ENCODE results near the gene HEYL.

HEYL gene

DNA sequence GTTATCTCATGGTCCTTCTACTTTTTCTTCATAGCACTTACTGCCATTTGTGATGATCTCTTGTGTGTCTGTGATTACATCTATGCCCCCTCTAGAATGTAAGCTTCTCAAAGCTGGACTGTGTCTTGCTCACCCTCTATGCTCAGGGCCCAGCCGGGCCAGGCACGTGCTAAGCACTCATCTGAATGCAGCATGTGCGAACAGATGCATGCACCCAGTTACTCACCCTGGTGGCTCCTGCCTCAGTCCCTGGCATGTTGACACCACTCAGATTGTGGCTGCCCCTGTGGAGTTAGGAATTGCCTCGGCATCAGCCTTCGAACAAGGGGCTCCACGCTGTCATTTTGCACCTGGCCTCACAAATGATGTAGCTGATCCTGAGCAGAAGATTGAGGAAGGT, 43.3 kb downstream of the HEYL start:
- DNase-seq: no peak

DNA sequence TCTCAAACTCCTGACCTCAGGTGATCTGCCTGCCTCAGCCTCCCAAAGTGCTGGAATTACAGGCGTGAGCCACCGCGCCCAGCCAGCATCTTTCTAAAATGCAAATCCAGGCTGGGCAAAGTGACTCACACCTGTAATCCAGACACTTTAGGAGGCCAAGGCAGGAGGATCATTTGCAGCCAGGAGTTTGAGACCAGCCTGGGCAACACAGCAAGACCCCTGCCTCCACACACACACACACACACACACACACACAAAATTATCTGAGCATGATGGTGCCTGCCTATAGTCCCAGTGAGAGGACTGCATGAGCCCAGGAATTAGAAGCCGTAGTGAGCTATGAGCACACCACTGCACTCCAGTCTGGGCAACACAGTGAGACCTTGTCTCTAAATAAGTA, 46.1 kb downstream of the HEYL start:
- DNase-seq: no peak

DNA sequence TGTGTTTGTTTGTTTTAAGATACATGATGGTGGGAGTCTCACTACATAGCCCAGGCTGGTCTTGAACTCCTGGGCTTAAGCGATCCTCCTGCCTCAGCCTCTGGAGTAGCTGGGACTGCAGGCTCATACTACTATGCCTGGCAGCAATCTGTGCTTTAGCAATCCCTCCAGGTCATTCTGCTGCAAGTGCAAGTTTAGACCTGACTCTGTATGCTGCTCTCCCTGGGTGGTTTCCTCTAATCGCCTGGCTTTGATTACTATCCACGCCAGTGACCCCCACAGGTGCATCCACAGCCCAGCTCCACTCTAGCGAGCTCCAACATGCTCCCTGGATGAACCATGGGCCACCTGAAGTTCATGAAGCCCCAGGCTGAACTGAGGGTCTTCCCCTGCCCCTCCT, 47.4 kb downstream of the HEYL start:
- no peak for DNase-seq

GRCh38 chr1:39590546-39590945, 48.9 kb downstream of the HEYL start:
- DNase-seq: no peak

GRCh38 chr1:39585933-39586332, 53.5 kb downstream of the HEYL start:
- no peak for DNase-seq

DNA sequence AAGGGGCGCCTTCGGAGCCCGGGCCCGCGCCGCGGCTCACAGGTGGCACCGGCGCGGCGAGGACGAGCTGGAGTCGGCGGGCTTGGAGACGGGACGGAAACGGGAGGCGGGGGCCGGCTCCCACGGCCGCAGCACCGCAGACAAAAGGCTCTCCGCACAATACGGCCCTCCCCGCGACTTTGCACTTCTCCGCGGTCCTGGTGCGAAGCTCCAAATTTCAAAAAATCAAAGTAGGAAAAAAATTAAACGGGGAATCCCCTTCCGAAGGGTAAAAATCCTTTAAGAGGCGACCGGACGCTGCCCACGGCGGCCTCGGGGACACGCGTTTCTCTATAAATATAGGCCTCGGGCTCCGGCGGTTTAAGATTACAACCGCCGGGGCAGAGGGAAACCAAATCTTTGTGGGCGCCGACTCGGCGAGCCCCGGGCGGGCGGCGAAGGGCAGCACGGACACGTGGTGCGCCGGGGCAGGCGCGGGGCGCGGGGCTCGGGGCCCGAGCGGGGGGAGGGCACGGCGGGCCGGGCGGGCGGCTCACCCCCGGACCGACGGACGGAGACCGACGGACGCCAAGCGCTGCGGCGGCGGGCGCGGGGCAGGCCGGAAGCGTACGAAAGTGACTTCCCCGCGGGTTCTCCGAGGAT, 63.3 kb downstream of the HEYL start:
- no peak for DNase-seq

DNA sequence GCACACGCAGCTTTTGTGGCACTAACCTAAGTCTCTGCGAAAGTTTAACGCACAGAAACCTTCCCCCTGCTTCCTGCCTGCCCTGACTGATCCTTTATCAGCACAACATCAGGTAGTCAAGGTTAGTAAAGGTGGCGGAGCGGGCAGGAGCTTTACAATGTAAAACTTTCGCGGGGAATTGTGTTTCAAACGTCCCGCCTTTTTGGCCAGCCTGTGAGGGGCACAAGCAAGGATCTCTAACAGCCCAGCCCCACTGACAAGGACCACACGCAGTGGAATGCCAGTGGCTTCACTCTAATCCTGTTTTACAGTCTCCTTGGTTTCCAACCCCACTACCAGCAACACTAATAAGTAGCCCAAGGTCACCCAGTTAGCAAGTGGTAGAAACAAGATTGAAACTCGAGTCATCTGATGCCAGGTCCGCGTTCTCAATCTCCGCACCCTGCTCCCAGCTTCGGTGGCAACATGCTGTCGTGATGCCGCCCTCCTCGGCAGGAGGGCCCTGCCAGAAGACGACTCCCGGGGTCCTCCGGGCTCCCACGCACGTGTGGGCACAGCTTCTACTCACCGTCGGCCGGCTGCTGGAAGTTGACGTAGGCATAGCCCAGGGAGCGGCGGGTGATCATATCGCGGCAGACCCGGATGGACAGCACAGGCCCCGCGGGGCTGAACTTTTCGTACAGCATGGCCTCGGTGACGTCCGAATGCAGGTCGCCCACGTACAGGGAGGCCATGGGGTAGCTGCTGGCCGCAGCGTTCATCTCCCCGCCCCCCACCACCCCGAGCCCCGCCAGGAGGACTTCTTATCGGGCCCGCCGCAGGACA, 64.0 kb downstream of the HEYL start:
- DNase-seq: no peak

DNA sequence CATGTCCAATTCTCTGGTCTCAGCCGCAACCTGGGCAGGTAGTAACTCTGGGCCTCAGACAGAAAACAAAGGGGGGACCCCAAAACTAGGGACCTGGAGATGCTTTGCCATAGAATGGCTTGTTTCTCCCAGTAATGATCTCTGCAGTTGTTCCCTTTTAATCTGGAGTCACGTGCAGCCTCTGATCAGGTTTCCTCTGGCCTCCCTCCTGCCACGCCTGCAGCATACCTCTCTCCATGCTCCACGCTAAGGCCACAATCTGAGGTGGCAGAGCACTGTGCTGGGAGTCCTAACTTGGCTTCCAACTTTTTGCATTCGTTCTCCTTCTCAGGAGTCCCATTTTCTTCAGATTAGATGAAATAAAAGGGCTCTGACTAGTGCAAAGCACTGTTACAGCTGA, 64.8 kb downstream of the HEYL start:
- no peak for DNase-seq

All from NCI-H187 (cell line).